Adrenal gland (tissue), 12 donors: ENCODE results near the gene GPATCH2. TPM values are rescaled to one million over a fixed set of nuclear protein-coding genes. Genes with fewer than 3 reads are reported as not detected.

Source experiments
- DNase-seq, 7 donors: peaks; one replicate each; pipeline ENCODE4 v3.0.0-alpha.2; 2019 to 2020
- H3K27ac ChIP-seq, 5 donors: fragments of 200-600 bp; sonication (generic) in 4 of 5; 1 replicate in 3 of 5; 2 replicates in 2 of 5; pipeline versions ENCODE4 v1.5.1 to v1.8.0; 2016 to 2020; ENCODE audit warnings: mild to moderate bottlenecking in 1 of 5
- H3K27me3 ChIP-seq: fragments of 200-600 bp; 2 replicates; pipeline ENCODE4 v1.8.0; 2021
- H3K36me3 ChIP-seq, 2 donors: fragments of 200-600 bp; replicated peaks in 1 of 2; 1 replicate in 1 of 2; 2 replicates in 1 of 2; pipeline versions ENCODE4 v1.5.1 to v1.8.0; 2018 to 2022
- H3K4me1 ChIP-seq, 2 donors: fragments of 200-600 bp; replicated peaks in 1 of 2; 1 replicate in 1 of 2; 2 replicates in 1 of 2; pipeline versions ENCODE4 v1.5.1 to v1.8.0; 2018 to 2021
- H3K4me3 ChIP-seq, 4 donors: fragments of 200-600 bp; sonication (generic) in 3 of 4; one replicate each; pipeline ENCODE4 v1.5.1; 2016 to 2018
- H3K9me3 ChIP-seq, 3 donors: fragments of 200-600 bp; sonication (generic) in 1 of 3; replicated peaks in 1 of 3; 1 replicate in 2 of 3; 2 replicates in 1 of 3; pipeline versions ENCODE4 v1.5.1 to v1.8.0; 2016 to 2021
- CTCF ChIP-seq, 6 experiments: fragments of 450-650 bp in 4 of 6; fragments of 200-600 bp in 2 of 6; sonication (generic) in 1 of 6; IDR thresholded peaks; 1 replicate in 5 of 6; 2 replicates in 1 of 6; pipeline versions ENCODE4 v1.5.1 to v1.8.0; 2016 to 2021; ENCODE audit warnings: antibody characterized with exemption in 6 of 6, mild to moderate bottlenecking in 2 of 6, moderate library complexity in 1 of 6
- POLR2A ChIP-seq, 2 donors: fragments of 450-650 bp; IDR thresholded peaks; one replicate each; pipeline ENCODE4 v1.6.1; 2017; ENCODE audit warnings: antibody characterized with exemption in 2 of 2, mild to moderate bottlenecking in 2 of 2, moderate library complexity in 1 of 2
- WGBS, 4 donors: extraction: QIAGEN DNeasy Blood & Tissue Kit in 2 of 4; methylation state at CpG; one replicate each; pipeline versions ENCODE4 v1.1.5 to v1.1.7; 2013 to 2017; 5-methylcytosine and 5-hydroxymethylcytosine counted together
- intact Hi-C, 2 donors: fragments of 100-400 bp; cut with DNase I; formaldehyde crosslinking; loops; one replicate each; pipeline versions ENCODE4 v1.14.1 to v1.15.0; 2022 to 2023
- polyA plus RNA-seq, 3 donors: library from polyadenylated mRNA; stranded (reverse); fragments of 200-250 nt in 2 of 3; fragments of 350-450 nt in 1 of 3; fragmentation: Illumina TruSeq in 1 of 3; extraction: RNeasy Lipid Tissue Mini Kit (QIAGEN cat#74804) in 1 of 3; gene quantifications; one replicate each; pipeline ENCODE4 v1.2.3, GENCODE V29; 2013 to 2014
- total RNA-seq, 9 donors: library from RNA; depleted of rRNA in 4 of 9; stranded (reverse); fragments of >200 nt in 4 of 9; fragments of 120-200 nt in 1 of 9; fragmentation: NEBNext Ultra II Directional in 1 of 9; extraction: Animal tissue kit (Norgen Biotek cat#: 25700) in 1 of 9; gene quantifications; one replicate each; pipeline versions ENCODE4 v1.1.0 to v1.2.4, GENCODE V29; 2013 to 2023
- donor health status: healthy with polysubstance abuse.
- donor health status: Bipolar disorder and iron deficiency.
- donor health status: DM: yes; HTN: yes; CAD: no.
- donor health status: DM: no; HTN: no; CAD: no.
- donor health status: DM: no; HTN: no; CAD: no.
- donor health status: DM: yes; HTN: yes; CAD: no.

Gene GPATCH2
- total and polyA plus RNA-seq, 12 donors: 4.0 to 29.3 (median 10.7) TPM

GRCh38 chr1:217495249-217495648 lies 135.6 kb downstream of the GPATCH2 start:
- H3K27ac ChIP-seq: no peak overlapping the region
- TF ChIP-seq CTCF (IDR thresholded peaks at IDR 0.05) (no peak), POLR2A (IDR thresholded peaks at IDR 0.05) (no peak)
- intact Hi-C loops: no loop called here
- H3K9me3 ChIP-seq: peaks cover 0 to 4% (median 0%) of the 10 kb centered on the region in 3 donors
- no peak overlapping the region for H3K4me3 ChIP-seq
- no peaks in the 10 kb centered on the region for H3K27me3 ChIP-seq
- H3K36me3 ChIP-seq: no peaks in the 10 kb centered on the region
- H3K4me1 ChIP-seq: no peaks in the 10 kb centered on the region
- no peak for DNase-seq

GRCh38 chr1:217494767-217495166 lies 136.1 kb downstream of the GPATCH2 start:
- Histone ChIP-seq H3K4me1 (no peaks in the 10 kb centered on the region), H3K27ac (no peak overlapping the region), H3K36me3 (no peaks in the 10 kb centered on the region), H3K4me3 (no peak overlapping the region), H3K9me3 (peaks cover 0 to 4% (median 0%) of the 10 kb centered on the region in 3 donors), H3K27me3 (no peaks in the 10 kb centered on the region)
- no peak for DNase-seq
- TF ChIP-seq POLR2A (IDR thresholded peaks at IDR 0.05) (no peak), CTCF (IDR thresholded peaks at IDR 0.05) (no peak)
- intact Hi-C loops: no loop called here
- 84 to 94% (median 89%) methylated on average over 2 of the region's 2 CpGs for WGBS, 4 donors

- intact Hi-C loops: no loop called here
- no peak for DNase-seq
- no peaks in the 10 kb centered on the region for H3K4me1 ChIP-seq
- TF ChIP-seq POLR2A (IDR thresholded peaks at IDR 0.05): no peak
- no peak for TF ChIP-seq CTCF (IDR thresholded peaks at IDR 0.05)
- H3K4me3 ChIP-seq: no peak overlapping the region
- H3K27me3 ChIP-seq: no peaks in the 10 kb centered on the region
- WGBS, 4 donors: 90 to 93% (median 92%) methylated on average over 1 of the region's 1 CpG
- H3K36me3 ChIP-seq: no peaks in the 10 kb centered on the region
- peaks cover 0 to 4% (median 0%) of the 10 kb centered on the region in 3 donors for H3K9me3 ChIP-seq
- H3K27ac ChIP-seq: no peak overlapping the region
These were observed 137.6 kb downstream of the GPATCH2 start for GRCh38 chr1:217493290-217493689.

- Histone ChIP-seq H3K27me3 (no peaks in the 10 kb centered on the region), H3K9me3 (peaks cover 0 to under 1% (median under 1%) of the 10 kb centered on the region in 3 donors), H3K4me1 (no peaks in the 10 kb centered on the region), H3K4me3 (no peak overlapping the region), H3K27ac (no peak overlapping the region), H3K36me3 (no peaks in the 10 kb centered on the region)
- no peak for DNase-seq
- intact Hi-C loops: no loop called here
- no peak for TF ChIP-seq CTCF (IDR thresholded peaks at IDR 0.05)
- TF ChIP-seq POLR2A (IDR thresholded peaks at IDR 0.05): no peak
These were observed 146.0 kb downstream of the GPATCH2 start for GRCh38 chr1:217484871-217485270.
